EH (cell line): ENCODE results near the gene PLA2G4C.

ENCODE experiments used
- DNase-seq: peaks from one replicate; pipeline ENCODE4 v3.0.0-alpha.2; 2015; ENCODE audit warnings: low read depth

Gene PLA2G4C

GRCh38 chr19:48053856-48054255, 56.8 kb downstream of the PLA2G4C start:
- DNase-seq = peak; percentile 28

- DNase-seq = no peak
These were observed 57.5 kb downstream of the PLA2G4C start for GRCh38 chr19:48053076-48053475.

GRCh38 chr19:48051335-48052033, 59.1 kb downstream of the PLA2G4C start:
- no peak for DNase-seq

- peak; percentile 5 for DNase-seq
These were observed 66.1 kb downstream of the PLA2G4C start for GRCh38 chr19:48044561-48044960.

GRCh38 chr19:48043675-48044258, 66.8 kb downstream of the PLA2G4C start, which contains the start of gene CABP5:
CABP5 (minus strand) TSS chr19:48044079; CDS start chr19:48043922, 157 bp downstream.
- DNase-seq = no peak

GRCh38 chr19:48041877-48042580, 68.6 kb downstream of the PLA2G4C start:
- DNase-seq = no peak

GRCh38 chr19:48036765-48037164, 73.9 kb downstream of the PLA2G4C start:
- no peak for DNase-seq

GRCh38 chr19:48033604-48034003, 77.0 kb downstream of the PLA2G4C start:
- no peak for DNase-seq

- DNase-seq = no peak
These were observed 80.5 kb downstream of the PLA2G4C start for GRCh38 chr19:48030073-48030472.

- DNase-seq = no peak
These were observed 81.2 kb downstream of the PLA2G4C start for GRCh38 chr19:48029431-48029830.

GRCh38 chr19:48025480-48025879, 85.1 kb downstream of the PLA2G4C start:
- DNase-seq = no peak

GRCh38 chr19:48023518-48023917, 87.1 kb downstream of the PLA2G4C start:
- no peak for DNase-seq

- no peak for DNase-seq
These were observed 87.6 kb downstream of the PLA2G4C start for GRCh38 chr19:48023011-48023410.

- DNase-seq = no peak
These were observed 89.9 kb downstream of the PLA2G4C start for GRCh38 chr19:48020686-48021085.

GRCh38 chr19:48010932-48011758, 99.5 kb downstream of the PLA2G4C start:
- no peak for DNase-seq

GRCh38 chr19:48006762-48007161, 103.9 kb downstream of the PLA2G4C start:
- DNase-seq = no peak

- no peak for DNase-seq
These were observed 106.4 kb downstream of the PLA2G4C start for GRCh38 chr19:48004236-48004635.

GRCh38 chr19:48000846-48001245, 109.8 kb downstream of the PLA2G4C start:
- no peak for DNase-seq

GRCh38 chr19:47998800-47999199, 111.8 kb downstream of the PLA2G4C start:
- no peak for DNase-seq
